ENCODE data around the gene CERCAM. TPM values are rescaled to one million over a fixed set of nuclear protein-coding genes. Genes with fewer than 3 reads are reported as not detected.
"Not testable (repeated sequence)": the region's sequence is repeated elsewhere in the genome, so short reads cannot be mapped to it uniquely, and the experiment has no call there.

The CERCAM gene
- polyA plus RNA-seq, 2 of the 4 experiments (the other 2 are of a cell fraction): 16.5 to 28.5 TPM

DNA sequence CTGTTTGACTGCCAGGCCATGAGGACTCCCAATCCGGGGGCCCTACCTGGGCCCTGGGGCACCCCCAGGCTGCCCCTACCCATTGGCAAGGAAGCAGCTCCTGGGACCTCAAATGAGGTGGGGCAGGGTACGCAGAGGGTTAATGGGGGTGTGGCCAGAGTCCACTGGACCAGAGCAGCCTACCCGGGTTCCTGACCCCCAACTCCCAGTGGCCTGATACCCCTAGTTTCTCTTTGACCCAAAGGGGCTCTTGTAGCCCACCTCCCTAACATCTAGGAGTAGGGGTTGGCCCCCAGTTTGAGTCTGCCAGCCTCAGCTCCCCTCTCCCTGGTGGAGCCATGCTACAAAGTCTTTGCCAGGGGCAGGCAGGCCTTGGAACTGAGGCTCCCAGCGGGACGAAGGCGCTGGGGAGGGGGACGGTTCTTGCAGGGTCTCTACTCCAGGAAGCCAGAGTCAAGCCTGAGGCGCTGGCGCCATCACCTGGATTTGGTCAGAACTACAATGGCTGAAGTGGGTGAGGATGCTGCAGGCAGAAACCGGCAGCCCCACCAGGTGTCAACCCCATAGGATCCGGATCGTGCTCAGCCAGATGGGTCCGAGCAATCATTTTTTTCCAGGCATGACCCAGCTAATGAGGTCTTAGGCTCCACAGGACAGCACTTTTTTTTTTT is 8.4 kb upstream of the CERCAM start:
- Histone ChIP-seq H3K27ac (no peak overlapping the region; a peak in 1 of 6 replicates), H3K4me3 (no peak overlapping the region), H3K4me1 (no peaks in the 10 kb centered on the region), H3K9me3 (no peaks in the 10 kb centered on the region), H3K4me2 (no peak overlapping the region)
- FAIRE-seq: no peak
- DNase-seq (ENCODE audit: low read depth in 1 of 2, low spot score in 1 of 2): peak; percentile 30 to 52
- peak in 1 of 2 experiments; percentile 71; a peak in 3 of 6 replicates for ATAC-seq
- ChIA-PET CTCF (interaction anchor here (0.6 to 7.0 kb wide), 21 partner anchors 8 to 465 kb away, joined by 3 to 52 read pairs (median 4); partner anchors contain the start of gene CERCAM), POLR2A (no interaction called here)
- no peak for TF ChIP-seq FOSL2 (IDR thresholded peaks at IDR 0.05)
- no peak for TF ChIP-seq FOSL2 (CRISPR knock-in tag; IDR thresholded peaks at IDR 0.05)
- TF ChIP-seq EHMT2 (IDR thresholded peaks at IDR 0.05; ENCODE audit: low read depth): no peak
- TF ChIP-seq, protein P1, sequence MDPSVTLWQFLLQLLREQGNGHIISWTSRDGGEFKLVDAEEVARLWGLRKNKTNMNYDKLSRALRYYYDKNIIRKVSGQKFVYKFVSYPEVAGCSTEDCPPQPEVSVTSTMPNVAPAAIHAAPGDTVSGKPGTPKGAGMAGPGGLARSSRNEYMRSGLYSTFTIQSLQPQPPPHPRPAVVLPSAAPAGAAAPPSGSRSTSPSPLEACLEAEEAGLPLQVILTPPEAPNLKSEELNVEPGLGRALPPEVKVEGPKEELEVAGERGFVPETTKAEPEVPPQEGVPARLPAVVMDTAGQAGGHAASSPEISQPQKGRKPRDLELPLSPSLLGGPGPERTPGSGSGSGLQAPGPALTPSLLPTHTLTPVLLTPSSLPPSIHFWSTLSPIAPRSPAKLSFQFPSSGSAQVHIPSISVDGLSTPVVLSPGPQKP (IDR thresholded peaks at IDR 0.05; ENCODE audit: low read depth, low read length): no peak
- no peak for TF ChIP-seq ZFP36 (IDR thresholded peaks at IDR 0.05; ENCODE audit: borderline replicate concordance, partially characterized antibody)
- no peak for TF ChIP-seq CBX2 (IDR thresholded peaks at IDR 0.05; ENCODE audit: borderline replicate concordance, low read depth)
- peak; percentile 42; the same call in 2 of the 3 replicates for TF ChIP-seq SMC3 (IDR thresholded peaks at IDR 0.05)
- TF ChIP-seq RAD21 (conservative IDR thresholded peaks at IDR 0.05 in 1 of 2, IDR thresholded peaks at IDR 0.05 in 1 of 2): peak; percentile 60 to 79
- no peak for TF ChIP-seq FOXS1 (CRISPR knock-in tag; IDR thresholded peaks at IDR 0.05)
- TF ChIP-seq, protein P2, sequence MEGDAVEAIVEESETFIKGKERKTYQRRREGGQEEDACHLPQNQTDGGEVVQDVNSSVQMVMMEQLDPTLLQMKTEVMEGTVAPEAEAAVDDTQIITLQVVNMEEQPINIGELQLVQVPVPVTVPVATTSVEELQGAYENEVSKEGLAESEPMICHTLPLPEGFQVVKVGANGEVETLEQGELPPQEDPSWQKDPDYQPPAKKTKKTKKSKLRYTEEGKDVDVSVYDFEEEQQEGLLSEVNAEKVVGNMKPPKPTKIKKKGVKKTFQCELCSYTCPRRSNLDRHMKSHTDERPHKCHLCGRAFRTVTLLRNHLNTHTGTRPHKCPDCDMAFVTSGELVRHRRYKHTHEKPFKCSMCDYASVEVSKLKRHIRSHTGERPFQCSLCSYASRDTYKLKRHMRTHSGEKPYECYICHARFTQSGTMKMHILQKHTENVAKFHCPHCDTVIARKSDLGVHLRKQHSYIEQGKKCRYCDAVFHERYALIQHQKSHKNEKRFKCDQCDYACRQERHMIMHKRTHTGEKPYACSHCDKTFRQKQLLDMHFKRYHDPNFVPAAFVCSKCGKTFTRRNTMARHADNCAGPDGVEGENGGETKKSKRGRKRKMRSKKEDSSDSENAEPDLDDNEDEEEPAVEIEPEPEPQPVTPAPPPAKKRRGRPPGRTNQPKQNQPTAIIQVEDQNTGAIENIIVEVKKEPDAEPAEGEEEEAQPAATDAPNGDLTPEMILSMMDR (IDR thresholded peaks at IDR 0.05): peak; percentile 42; the same call in 2 of the 3 replicates
- 18% methylated on average over 13 of the region's 13 CpGs for WGBS (ENCODE audit: missing lambda C conversion rate)

DNA sequence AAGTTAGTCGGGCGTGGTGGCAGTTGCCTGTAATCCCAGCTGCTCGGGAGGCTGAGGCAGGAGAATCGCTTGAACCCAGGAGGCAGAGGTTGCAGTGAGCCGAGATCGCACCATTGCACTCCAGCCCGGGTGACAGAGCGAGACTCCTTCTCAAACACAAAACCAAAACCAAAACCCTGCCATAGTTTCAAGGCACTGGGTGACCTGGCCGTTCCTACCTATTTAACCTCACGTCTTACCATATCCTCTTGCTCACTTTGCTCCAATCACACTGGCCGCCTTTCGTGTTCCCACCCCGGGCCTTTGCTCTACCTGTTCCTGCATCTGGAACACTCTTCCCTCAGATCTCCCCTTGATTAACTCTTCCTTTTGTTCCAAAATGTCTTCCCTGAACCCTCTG is 6.9 kb upstream of the CERCAM start:
- CTCF ChIA-PET: interaction anchor here (0.7 to 7.0 kb wide), 12 partner anchors 10 to 136 kb away, joined by 3 to 52 read pairs (median 4); no protein-coding TSS in a partner anchor
- DNase-seq (ENCODE audit: low read depth in 1 of 2, low spot score in 1 of 2); POLR2A ChIA-PET; H3K27ac ChIP-seq; H3K4me2 ChIP-seq; FAIRE-seq; ATAC-seq; H3K9me3 ChIP-seq; H3K4me3 ChIP-seq; H3K4me1 ChIP-seq: not testable (repeated sequence)
- 83% methylated on average over 13 of the region's 13 CpGs for WGBS (ENCODE audit: missing lambda C conversion rate)

DNA sequence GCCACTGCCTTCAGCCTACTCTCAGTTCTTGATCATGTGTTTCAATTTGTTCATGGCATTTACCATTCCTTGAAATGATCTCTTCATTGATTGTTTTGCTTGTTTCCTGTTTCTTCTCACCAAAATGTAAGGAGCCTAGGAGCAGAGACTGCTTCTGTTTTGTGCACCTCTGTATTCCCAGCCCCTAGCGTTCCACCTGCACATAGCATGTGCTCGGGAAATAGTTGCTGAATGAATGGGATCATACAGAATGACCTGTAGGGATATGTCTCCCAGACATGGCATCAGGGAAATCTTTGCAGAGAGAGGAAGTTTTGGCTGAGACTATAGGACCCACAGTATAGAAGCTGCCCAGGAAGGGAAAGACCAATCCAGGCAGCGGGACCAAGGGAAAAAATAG is 6.2 kb upstream of the CERCAM start:
- POLR2A ChIA-PET: no interaction called here
- Histone ChIP-seq H3K9me3 (no peaks in the 10 kb centered on the region), H3K4me1 (peaks cover 6% of the 10 kb centered on the region; the same call in 2 of the 3 replicates), H3K27ac (no peak overlapping the region), H3K4me2 (no peak overlapping the region), H3K4me3 (no peak overlapping the region)
- peak; percentile 71 to 75 for ATAC-seq
- WGBS (ENCODE audit: missing lambda C conversion rate): 8% methylated on average over 3 of the region's 3 CpGs
- FAIRE-seq: no peak
- TF ChIP-seq, protein P1 (IDR thresholded peaks at IDR 0.05; ENCODE audit: low read depth, low read length): no peak
- TF ChIP-seq, protein P3, sequence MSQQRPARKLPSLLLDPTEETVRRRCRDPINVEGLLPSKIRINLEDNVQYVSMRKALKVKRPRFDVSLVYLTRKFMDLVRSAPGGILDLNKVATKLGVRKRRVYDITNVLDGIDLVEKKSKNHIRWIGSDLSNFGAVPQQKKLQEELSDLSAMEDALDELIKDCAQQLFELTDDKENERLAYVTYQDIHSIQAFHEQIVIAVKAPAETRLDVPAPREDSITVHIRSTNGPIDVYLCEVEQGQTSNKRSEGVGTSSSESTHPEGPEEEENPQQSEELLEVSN (IDR thresholded peaks at IDR 0.05; ENCODE audit: borderline replicate concordance, low read depth): no peak
- TF ChIP-seq, protein P4, sequence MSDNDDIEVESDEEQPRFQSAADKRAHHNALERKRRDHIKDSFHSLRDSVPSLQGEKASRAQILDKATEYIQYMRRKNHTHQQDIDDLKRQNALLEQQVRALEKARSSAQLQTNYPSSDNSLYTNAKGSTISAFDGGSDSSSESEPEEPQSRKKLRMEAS (IDR thresholded peaks at IDR 0.05): 0 out of 2 replicates have a peak, but pooled peaks have one; percentile 16
- TF ChIP-seq, protein P2 (IDR thresholded peaks at IDR 0.05): peak; percentile 24; the same call in 1 of the 3 replicates
- peak; percentile 55 to 64 for DNase-seq (ENCODE audit: low read depth in 1 of 2, low spot score in 1 of 2)
- CTCF ChIA-PET: interaction anchor here (0.7 to 7.0 kb wide), 11 partner anchors 9 to 135 kb away, joined by 3 to 52 read pairs (median 5); no protein-coding TSS in a partner anchor
